ENCODE measurements around the gene PPEF1.

DNA sequence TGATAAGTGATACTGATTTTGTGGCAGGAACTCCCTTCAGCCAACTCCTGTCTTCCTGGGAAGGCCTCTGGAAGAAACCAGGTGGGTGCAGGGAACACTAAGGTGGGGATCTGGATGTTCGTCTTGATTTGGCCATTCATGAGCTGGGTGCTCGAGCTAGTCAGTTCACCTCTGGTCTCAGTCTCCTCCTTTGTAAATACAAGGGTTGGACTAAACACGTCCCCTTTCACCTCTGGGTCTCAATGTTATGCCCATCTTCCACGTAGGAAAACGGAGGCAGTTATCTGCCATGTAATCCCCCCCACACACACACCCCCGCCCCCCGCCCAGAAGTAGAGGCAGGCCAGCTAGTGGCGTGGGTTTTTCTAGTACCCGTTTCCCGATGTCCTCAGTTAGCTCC, 31.4 kb upstream of the PPEF1 start:
- TF ChIP-seq, protein P1, sequence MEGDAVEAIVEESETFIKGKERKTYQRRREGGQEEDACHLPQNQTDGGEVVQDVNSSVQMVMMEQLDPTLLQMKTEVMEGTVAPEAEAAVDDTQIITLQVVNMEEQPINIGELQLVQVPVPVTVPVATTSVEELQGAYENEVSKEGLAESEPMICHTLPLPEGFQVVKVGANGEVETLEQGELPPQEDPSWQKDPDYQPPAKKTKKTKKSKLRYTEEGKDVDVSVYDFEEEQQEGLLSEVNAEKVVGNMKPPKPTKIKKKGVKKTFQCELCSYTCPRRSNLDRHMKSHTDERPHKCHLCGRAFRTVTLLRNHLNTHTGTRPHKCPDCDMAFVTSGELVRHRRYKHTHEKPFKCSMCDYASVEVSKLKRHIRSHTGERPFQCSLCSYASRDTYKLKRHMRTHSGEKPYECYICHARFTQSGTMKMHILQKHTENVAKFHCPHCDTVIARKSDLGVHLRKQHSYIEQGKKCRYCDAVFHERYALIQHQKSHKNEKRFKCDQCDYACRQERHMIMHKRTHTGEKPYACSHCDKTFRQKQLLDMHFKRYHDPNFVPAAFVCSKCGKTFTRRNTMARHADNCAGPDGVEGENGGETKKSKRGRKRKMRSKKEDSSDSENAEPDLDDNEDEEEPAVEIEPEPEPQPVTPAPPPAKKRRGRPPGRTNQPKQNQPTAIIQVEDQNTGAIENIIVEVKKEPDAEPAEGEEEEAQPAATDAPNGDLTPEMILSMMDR (IDR thresholded peaks at IDR 0.05; ENCODE audit: low read depth, low read length, poor library complexity, severe bottlenecking) = no peak
- TF ChIP-seq EZH2phosphoT487 (IDR thresholded peaks at IDR 0.05; ENCODE audit: borderline replicate concordance, low read length) = no peak

Measured in DOHH2 (cell line).